Vagina (tissue), 2 donors: Measurements from ENCODE around the gene SLC39A11. TPM values are rescaled to one million over a fixed set of nuclear protein-coding genes. Genes with fewer than 3 reads are reported as not detected.
"Not testable (repeated sequence)": the region's sequence is repeated elsewhere in the genome, so short reads cannot be mapped to it uniquely, and the experiment has no call there.

Experiments used
- DNase-seq, 2 donors: peaks; one replicate each; pipeline ENCODE4 v3.0.0-alpha.2; 2017; ENCODE audit errors: extremely low spot score in 2 of 2
- H3K27ac ChIP-seq: fragments of 200-600 bp; sonication (generic); one replicate; pipeline ENCODE4 v1.5.1; 2019
- H3K27me3 ChIP-seq: fragments of 200-600 bp; sonication (generic); one replicate; pipeline ENCODE4 v1.5.1; 2019
- H3K36me3 ChIP-seq, 2 donors: fragments of 200-600 bp; sonication (generic); one replicate each; pipeline ENCODE4 v1.5.1; 2017 to 2019
- H3K4me1 ChIP-seq: fragments of 200-600 bp; sonication (generic); one replicate; pipeline ENCODE4 v1.5.1; 2019
- H3K4me3 ChIP-seq, 2 donors: fragments of 200-600 bp; sonication (generic); 1 replicate in 1 of 2; 2 replicates in 1 of 2; pipeline ENCODE4 v1.5.1; 2016 to 2019
- H3K9me3 ChIP-seq: fragments of 200-600 bp; sonication (generic); one replicate; pipeline ENCODE4 v1.5.1; 2019
- POLR2A ChIP-seq, 2 donors: fragments of 450-650 bp; IDR thresholded peaks; one replicate each; pipeline ENCODE4 v1.6.1; 2017; ENCODE audit warnings: antibody characterized with exemption in 2 of 2, mild to moderate bottlenecking in 2 of 2, moderate library complexity in 2 of 2
- POLR2AphosphoS5 ChIP-seq, 2 donors: sonication (generic); formaldehyde crosslinking; IDR thresholded peaks; one replicate each; pipeline ENCODE4 v1.9.0; 2017; ENCODE audit warnings: antibody characterized with exemption in 2 of 2, mild to moderate bottlenecking in 2 of 2, low read depth in 1 of 2; ENCODE audit not compliant: insufficient read depth in 1 of 2
- intact Hi-C: fragments of 100-400 bp; cut with DNase I; formaldehyde crosslinking; loops from one replicate; pipeline ENCODE4 v1.15.1; 2023
- total RNA-seq: library from RNA; depleted of rRNA; stranded (reverse); fragments of >200 nt; gene quantifications from one replicate; pipeline ENCODE4 v1.2.3, GENCODE V29; 2016
- TF ChIP-seq, protein P1 (sequence below), 3 experiments: fragments of 450-650 bp in 2 of 3; fragments of 200-600 bp in 1 of 3; sonication (generic) in 1 of 3; IDR thresholded peaks; one replicate each; pipeline ENCODE4 v1.5.1; 2017 to 2019; ENCODE audit warnings: antibody characterized with exemption in 3 of 3, mild to moderate bottlenecking in 2 of 3, moderate library complexity in 2 of 3

SLC39A11 gene
- total RNA-seq, 1 donor from 2014 or later, result 22.6 TPM

DNA sequence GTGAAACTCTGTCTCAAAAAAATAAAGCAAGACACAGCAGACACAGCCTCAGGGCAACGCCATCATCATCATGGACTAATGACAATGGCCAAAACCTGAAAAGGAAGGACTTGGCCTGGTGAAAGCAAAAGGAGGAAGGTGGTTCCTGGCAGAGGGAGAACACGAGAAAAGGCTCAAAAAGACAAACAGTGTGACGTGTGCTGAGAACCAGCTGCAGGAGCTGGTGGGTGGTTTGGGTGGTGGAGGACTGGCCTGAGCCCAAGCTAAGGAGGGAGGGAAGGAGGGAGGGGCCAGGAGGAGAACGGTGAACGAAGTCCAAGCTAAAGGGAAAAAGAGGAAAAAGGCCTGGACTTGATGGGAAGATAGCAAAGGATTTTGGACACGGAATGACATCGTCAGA is 85.1 kb downstream of the SLC39A11 start:
- TF ChIP-seq POLR2AphosphoS5 (IDR thresholded peaks at IDR 0.05; ENCODE audit: insufficient read depth in 1 of 2, low read depth in 1 of 2) (no peak), POLR2A (IDR thresholded peaks at IDR 0.05) (no peak)
- TF ChIP-seq, protein P1, sequence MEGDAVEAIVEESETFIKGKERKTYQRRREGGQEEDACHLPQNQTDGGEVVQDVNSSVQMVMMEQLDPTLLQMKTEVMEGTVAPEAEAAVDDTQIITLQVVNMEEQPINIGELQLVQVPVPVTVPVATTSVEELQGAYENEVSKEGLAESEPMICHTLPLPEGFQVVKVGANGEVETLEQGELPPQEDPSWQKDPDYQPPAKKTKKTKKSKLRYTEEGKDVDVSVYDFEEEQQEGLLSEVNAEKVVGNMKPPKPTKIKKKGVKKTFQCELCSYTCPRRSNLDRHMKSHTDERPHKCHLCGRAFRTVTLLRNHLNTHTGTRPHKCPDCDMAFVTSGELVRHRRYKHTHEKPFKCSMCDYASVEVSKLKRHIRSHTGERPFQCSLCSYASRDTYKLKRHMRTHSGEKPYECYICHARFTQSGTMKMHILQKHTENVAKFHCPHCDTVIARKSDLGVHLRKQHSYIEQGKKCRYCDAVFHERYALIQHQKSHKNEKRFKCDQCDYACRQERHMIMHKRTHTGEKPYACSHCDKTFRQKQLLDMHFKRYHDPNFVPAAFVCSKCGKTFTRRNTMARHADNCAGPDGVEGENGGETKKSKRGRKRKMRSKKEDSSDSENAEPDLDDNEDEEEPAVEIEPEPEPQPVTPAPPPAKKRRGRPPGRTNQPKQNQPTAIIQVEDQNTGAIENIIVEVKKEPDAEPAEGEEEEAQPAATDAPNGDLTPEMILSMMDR (IDR thresholded peaks at IDR 0.05), result no peak
- DNase-seq, result no peak

DNA sequence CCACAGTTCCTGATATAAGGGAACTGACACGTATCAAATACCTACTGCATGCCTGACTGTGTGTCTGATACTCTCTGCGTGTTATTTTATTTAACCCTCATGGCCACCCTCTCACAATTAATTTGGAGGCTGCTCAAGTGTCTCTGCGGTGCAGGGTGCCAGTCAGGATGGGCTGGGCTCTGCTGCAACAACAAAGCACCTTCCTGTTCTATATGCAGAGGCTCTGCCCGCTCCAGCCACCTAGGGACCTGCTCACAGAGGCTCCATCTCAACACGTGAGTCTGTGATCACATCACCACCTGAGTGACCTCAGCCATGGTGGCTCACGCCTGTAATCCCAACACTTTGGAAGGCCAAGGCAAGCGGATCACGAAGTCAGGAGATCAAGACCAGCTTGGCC is 87.1 kb downstream of the SLC39A11 start:
- Histone ChIP-seq H3K27ac (no peak overlapping the region), H3K9me3 (no peaks in the 10 kb centered on the region), H3K4me1 (peaks cover 5% of the 10 kb centered on the region), H3K36me3 (no peaks in the 10 kb centered on the region), H3K27me3 (no peaks in the 10 kb centered on the region), H3K4me3 (no peak overlapping the region)
- TF ChIP-seq, protein P1 (IDR thresholded peaks at IDR 0.05), result no peak
- TF ChIP-seq POLR2AphosphoS5 (IDR thresholded peaks at IDR 0.05; ENCODE audit: insufficient read depth in 1 of 2, low read depth in 1 of 2), result no peak
- no peak for TF ChIP-seq POLR2A (IDR thresholded peaks at IDR 0.05)
- DNase-seq, result no peak
- intact Hi-C loops, result no loop called here

More for the DNA sequence above, 85.1 kb downstream of the SLC39A11 start:
- intact Hi-C loops, result no loop called here
- no peaks in the 10 kb centered on the region for H3K9me3 ChIP-seq
- H3K4me1 ChIP-seq, result peaks cover 5% of the 10 kb centered on the region
- H3K27me3 ChIP-seq, result no peaks in the 10 kb centered on the region
- no peak overlapping the region for H3K27ac ChIP-seq
- H3K36me3 ChIP-seq, result no peaks in the 10 kb centered on the region
- no peak overlapping the region for H3K4me3 ChIP-seq

DNA sequence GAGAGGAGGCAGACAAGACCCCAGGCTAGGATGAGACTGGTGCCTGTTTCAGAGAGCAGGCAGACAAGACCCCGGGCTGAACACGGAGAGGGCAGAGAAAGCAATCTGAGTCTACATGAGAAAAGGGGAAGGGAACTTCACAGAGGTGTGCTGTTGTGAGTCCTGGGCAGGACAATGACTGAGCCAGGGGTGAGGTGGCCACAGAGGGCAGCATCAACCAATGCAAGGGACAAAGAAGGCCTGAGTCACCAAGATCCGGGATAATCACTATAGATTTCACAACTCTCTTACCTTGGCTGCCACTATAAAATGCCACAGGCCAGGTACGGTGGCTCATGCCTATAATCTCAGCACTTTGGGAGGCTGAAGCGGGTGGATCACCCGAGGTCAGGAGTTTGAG is 89.0 kb downstream of the SLC39A11 start:
- TF ChIP-seq, protein P1 (IDR thresholded peaks at IDR 0.05), result no peak
- TF ChIP-seq POLR2A (IDR thresholded peaks at IDR 0.05) (no peak), POLR2AphosphoS5 (IDR thresholded peaks at IDR 0.05; ENCODE audit: insufficient read depth in 1 of 2, low read depth in 1 of 2) (no peak)
- no peak overlapping the region for H3K4me3 ChIP-seq
- H3K36me3 ChIP-seq, result no peaks in the 10 kb centered on the region
- H3K9me3 ChIP-seq, result no peaks in the 10 kb centered on the region
- H3K27ac ChIP-seq, result no peak overlapping the region
- H3K27me3 ChIP-seq, result no peaks in the 10 kb centered on the region
- intact Hi-C loops, result no loop called here
- DNase-seq, result no peak
- H3K4me1 ChIP-seq, result peaks cover 5% of the 10 kb centered on the region

DNA sequence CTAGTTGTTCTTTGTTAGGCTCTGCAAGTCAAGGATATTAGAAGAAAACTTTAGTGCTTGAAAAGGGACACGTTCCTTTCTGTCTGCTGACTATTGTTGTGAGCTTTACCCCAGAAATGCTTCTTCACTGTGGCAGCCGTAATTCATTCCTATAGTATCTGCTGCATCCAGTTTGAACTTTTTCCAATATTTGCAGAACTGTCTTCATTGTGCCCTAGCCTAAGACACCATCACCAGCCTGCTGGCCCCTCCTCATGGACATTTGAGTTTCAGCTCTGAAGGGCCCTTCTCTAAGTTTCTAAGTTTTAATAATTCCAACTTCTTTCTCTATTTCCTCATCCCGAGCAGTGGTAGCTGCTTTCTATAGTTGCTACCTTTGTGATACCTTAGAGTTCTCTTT is 91.7 kb downstream of the SLC39A11 start:
- no peak overlapping the region for H3K4me3 ChIP-seq
- DNase-seq, result no peak
- no peaks in the 10 kb centered on the region for H3K9me3 ChIP-seq
- H3K4me1 ChIP-seq, result no peaks in the 10 kb centered on the region
- intact Hi-C loops, result no loop called here
- no peaks in the 10 kb centered on the region for H3K36me3 ChIP-seq
- H3K27me3 ChIP-seq, result no peaks in the 10 kb centered on the region
- H3K27ac ChIP-seq, result no peak overlapping the region
- no peak for TF ChIP-seq POLR2A (IDR thresholded peaks at IDR 0.05)
- TF ChIP-seq POLR2AphosphoS5 (IDR thresholded peaks at IDR 0.05; ENCODE audit: insufficient read depth in 1 of 2, low read depth in 1 of 2), result no peak
- TF ChIP-seq, protein P1 (IDR thresholded peaks at IDR 0.05), result no peak

DNA sequence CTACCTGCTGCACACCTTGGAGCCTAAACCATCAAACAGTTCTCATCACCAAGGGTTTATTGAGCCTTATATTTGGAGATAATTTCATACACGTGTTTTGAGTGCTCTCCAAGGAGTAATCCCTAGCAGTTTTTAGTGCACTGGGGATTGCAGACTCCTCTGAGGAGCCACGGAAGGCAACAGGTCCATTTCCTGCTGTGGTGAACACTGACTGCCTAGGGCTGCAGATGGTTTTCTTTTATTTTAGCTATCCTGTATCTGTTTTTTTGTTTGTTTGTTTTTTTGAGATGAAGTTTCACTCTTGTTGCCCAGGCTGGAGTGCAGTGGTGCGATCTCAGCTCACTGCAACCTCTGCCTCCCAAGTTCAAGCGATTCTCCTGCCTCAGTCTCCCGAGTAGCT is 93.0 kb downstream of the SLC39A11 start:
- intact Hi-C loops, result not testable (repeated sequence)

DNA sequence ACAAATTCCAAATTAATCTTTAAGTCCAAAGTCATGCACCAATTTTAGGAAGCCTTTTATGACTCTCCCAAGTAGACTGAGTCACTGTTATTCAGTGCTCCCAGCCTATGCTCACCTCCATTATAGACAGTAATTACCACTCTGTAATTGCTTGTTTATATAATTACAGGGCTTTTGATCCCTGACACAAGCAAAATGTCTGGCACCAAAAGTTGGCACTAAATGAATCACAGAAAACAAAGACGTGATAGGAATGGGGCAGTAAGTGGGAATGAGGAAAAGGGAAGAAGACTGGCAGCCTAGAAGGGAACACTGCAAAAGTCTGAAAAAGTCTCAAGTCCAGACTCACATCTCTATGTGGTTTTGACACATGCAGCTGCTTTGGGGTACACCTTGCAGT is 94.1 kb downstream of the SLC39A11 start:
- Histone ChIP-seq H3K4me1 (no peaks in the 10 kb centered on the region), H3K27ac (no peak overlapping the region), H3K9me3 (no peaks in the 10 kb centered on the region), H3K4me3 (no peak overlapping the region), H3K27me3 (no peaks in the 10 kb centered on the region), H3K36me3 (no peaks in the 10 kb centered on the region)
- no peak for TF ChIP-seq POLR2AphosphoS5 (IDR thresholded peaks at IDR 0.05; ENCODE audit: insufficient read depth in 1 of 2, low read depth in 1 of 2)
- no peak for TF ChIP-seq POLR2A (IDR thresholded peaks at IDR 0.05)
- TF ChIP-seq, protein P1 (IDR thresholded peaks at IDR 0.05), result no peak
- intact Hi-C loops, result no loop called here
- no peak for DNase-seq

More for the DNA sequence above, 93.0 kb downstream of the SLC39A11 start:
- H3K4me1 ChIP-seq, H3K36me3 ChIP-seq, DNase-seq, H3K27ac ChIP-seq, H3K4me3 ChIP-seq, H3K27me3 ChIP-seq, H3K9me3 ChIP-seq: not testable (repeated sequence)
